H9 (cell line): ENCODE measurements around the gene GSTT2B. TPM values are rescaled to one million over a fixed set of nuclear protein-coding genes. Genes with fewer than 3 reads are reported as not detected.

ENCODE experiments used
- DNase-seq: peaks from one replicate; pipeline ENCODE4 v3.0.0-alpha.2; 2017
- H2AFZ ChIP-seq: one replicate; pipeline ENCODE4 v1.6.1; 2013; ENCODE audit warnings: mild to moderate bottlenecking, low read length, control low read depth, moderate library complexity
- H2AK5ac ChIP-seq: 2 replicates; pipeline ENCODE4 v1.6.1; 2013; ENCODE audit warnings: low read length, control low read depth, mixed read lengths; ENCODE audit not compliant: insufficient read length
- H2BK120ac ChIP-seq: one replicate; pipeline ENCODE4 v1.6.1; 2013; ENCODE audit warnings: low read depth, mild to moderate bottlenecking, low read length, control low read depth, inconsistent platforms; ENCODE audit not compliant: poor library complexity, severe bottlenecking
- H2BK12ac ChIP-seq: 2 replicates; pipeline ENCODE4 v1.6.1; 2013; ENCODE audit warnings: low read length, control low read depth, mixed read lengths, low read depth; ENCODE audit not compliant: insufficient read length
- H2BK15ac ChIP-seq: 2 replicates; pipeline ENCODE4 v1.6.1; 2013; ENCODE audit warnings: low read depth, low read length, control low read depth
- H2BK20ac ChIP-seq: one replicate; pipeline ENCODE4 v1.6.1; 2013; ENCODE audit warnings: low read depth, mild to moderate bottlenecking, low read length, control low read depth, inconsistent platforms; ENCODE audit not compliant: poor library complexity, severe bottlenecking
- H2BK5ac ChIP-seq: 2 replicates; pipeline ENCODE4 v1.6.1; 2013; ENCODE audit warnings: low read length, control low read depth, mixed read lengths; ENCODE audit not compliant: insufficient read length
- H3K14ac ChIP-seq: 2 replicates; pipeline ENCODE4 v1.6.1; 2013; ENCODE audit warnings: low read length, control low read depth; ENCODE audit not compliant: insufficient read depth
- H3K18ac ChIP-seq: 2 replicates; pipeline ENCODE4 v1.6.1; 2013; ENCODE audit warnings: low read depth, mild to moderate bottlenecking, mixed read lengths, low read length, control low read depth; ENCODE audit not compliant: insufficient read length
- H3K23ac ChIP-seq: 2 replicates; pipeline ENCODE4 v1.6.1; 2013; ENCODE audit warnings: low read length, control low read depth, mixed read lengths, low read depth; ENCODE audit not compliant: insufficient read length
- H3K23me2 ChIP-seq: 2 replicates; pipeline ENCODE4 v1.6.1; 2013; ENCODE audit warnings: low read depth, mild to moderate bottlenecking, mixed read lengths, low read length, control low read depth; ENCODE audit not compliant: insufficient read length, poor library complexity, severe bottlenecking
- H3K27ac ChIP-seq: 2 replicates; pipeline ENCODE4 v1.5.1; 2013; ENCODE audit warnings: low read length, control low read depth, mixed read lengths, low read depth; ENCODE audit not compliant: insufficient read length
- H3K27me3 ChIP-seq: 2 replicates; pipeline ENCODE4 v1.6.1; 2013; ENCODE audit warnings: low read length, control low read depth, inconsistent platforms; ENCODE audit not compliant: insufficient read depth
- H3K4ac ChIP-seq: 2 replicates; pipeline ENCODE4 v1.6.1; 2013; ENCODE audit warnings: low read depth, mild to moderate bottlenecking, control low read depth, inconsistent platforms, low read length, moderate library complexity
- H3K4me1 ChIP-seq: 2 replicates; pipeline ENCODE4 v1.6.1; 2013; ENCODE audit warnings: low read length, control low read depth, inconsistent platforms; ENCODE audit not compliant: insufficient read depth
- H3K4me2 ChIP-seq: 2 replicates; pipeline ENCODE4 v1.6.1; 2013; ENCODE audit warnings: low read length, control low read depth, mixed read lengths; ENCODE audit not compliant: insufficient read length, insufficient read depth
- H3K56ac ChIP-seq: 2 replicates; pipeline ENCODE4 v1.6.1; 2013; ENCODE audit warnings: low read depth, mild to moderate bottlenecking, mixed read lengths, low read length, control low read depth; ENCODE audit not compliant: insufficient read length
- H3K79me1 ChIP-seq: 2 replicates; pipeline ENCODE4 v1.6.1; 2013; ENCODE audit warnings: low read depth, mild to moderate bottlenecking, moderate library complexity, low read length, control low read depth, inconsistent platforms; ENCODE audit not compliant: insufficient read depth, poor library complexity, severe bottlenecking
- H3K79me2 ChIP-seq: 2 replicates; pipeline ENCODE4 v1.6.1; 2013; ENCODE audit warnings: low read length, control low read depth, inconsistent platforms; ENCODE audit not compliant: insufficient read depth
- H3K9ac ChIP-seq: 2 replicates; pipeline ENCODE4 v1.6.1; 2013; ENCODE audit warnings: low read length, control low read depth, mixed read lengths; ENCODE audit not compliant: insufficient read length; ENCODE audit errors: extremely low read depth
- H3K9me3 ChIP-seq: one replicate; pipeline ENCODE4 v1.6.1; 2013; ENCODE audit warnings: low read depth, low read length, inconsistent platforms; ENCODE audit not compliant: control insufficient read depth
- H3T11ph ChIP-seq: one replicate; pipeline ENCODE4 v1.6.1; 2013; ENCODE audit warnings: mild to moderate bottlenecking, low read length, control low read depth, inconsistent platforms
- H4K20me1 ChIP-seq: one replicate; pipeline ENCODE4 v1.6.1; 2013; ENCODE audit not compliant: control insufficient read depth, insufficient read length, insufficient read depth
- H4K5ac ChIP-seq: 2 replicates; pipeline ENCODE4 v1.6.1; 2013; ENCODE audit warnings: low read depth, mild to moderate bottlenecking, mixed read lengths, low read length, control low read depth; ENCODE audit not compliant: insufficient read length
- H4K8ac ChIP-seq: replicated peaks from 2 replicates; pipeline ENCODE4 v1.6.1; 2013; ENCODE audit warnings: low read length, control low read depth, mixed read lengths, low read depth; ENCODE audit not compliant: insufficient read length
- H4K91ac ChIP-seq: 2 replicates; pipeline ENCODE4 v1.6.1; 2013; ENCODE audit warnings: low read depth, mild to moderate bottlenecking, moderate library complexity, mixed read lengths, low read length, control low read depth; ENCODE audit not compliant: insufficient read length
- H3K27ac Mint-ChIP-seq, 3 experiments: 2 replicates in 2 of 3; 3 replicates in 1 of 3; pipeline ENCODE4 v1.8.0; 2020 to 2021; ENCODE audit warnings: mixed read lengths in 3 of 3, mild to moderate bottlenecking in 1 of 3, moderate library complexity in 1 of 3
- H3K27me3 Mint-ChIP-seq: 2 replicates; pipeline ENCODE4 v1.8.0; 2021; ENCODE audit warnings: low read depth, mild to moderate bottlenecking, moderate library complexity, mixed read lengths
- H3K36me3 Mint-ChIP-seq, 3 experiments: 2 replicates in 2 of 3; 3 replicates in 1 of 3; pipeline ENCODE4 v1.8.0; 2020 to 2021; ENCODE audit warnings: low read depth in 3 of 3, mixed read lengths in 3 of 3; ENCODE audit not compliant: insufficient read depth in 1 of 3
- H3K4me1 Mint-ChIP-seq, 2 experiments: 2 replicates each; pipeline ENCODE4 v1.8.0; 2020; ENCODE audit warnings: mixed read lengths in 2 of 2
- H3K4me3 Mint-ChIP-seq, 2 experiments: 2 replicates in 1 of 2; 3 replicates in 1 of 2; pipeline ENCODE4 v1.8.0; 2020 to 2021; ENCODE audit warnings: mild to moderate bottlenecking in 2 of 2, mixed read lengths in 2 of 2, moderate library complexity in 1 of 2
- H3K9me3 Mint-ChIP-seq, 2 experiments: 2 replicates in 1 of 2; 3 replicates in 1 of 2; pipeline ENCODE4 v1.8.0; 2020; ENCODE audit warnings: mild to moderate bottlenecking in 2 of 2, mixed read lengths in 2 of 2, moderate library complexity in 1 of 2
- WGBS: extraction: QIAGEN DNeasy Blood & Tissue Kit; methylation state at CpG from one replicate; pipeline ENCODE4 v1.1.7; 2013; ENCODE audit warnings: missing lambda C conversion rate, low lambda C conversion rate, mixed read lengths; ENCODE audit not compliant: insufficient read length; ENCODE audit errors: extremely low coverage; 5-methylcytosine and 5-hydroxymethylcytosine counted together
- total RNA-seq: library from RNA; stranded (reverse); gene quantifications from 2 replicates; pipeline ENCODE4 v1.2.1, GENCODE V29; 2021
- TF ChIP-seq, protein P1 (sequence below): fragments of 200-600 bp; sonication (generic); conservative IDR thresholded peaks from 3 replicates; pipeline ENCODE4 v1.8.0; 2021; ENCODE audit warnings: antibody characterized with exemption, mild to moderate bottlenecking

The GSTT2B gene
- total RNA-seq, 1 experiment from 2014 or later: 4.5 TPM

DNA sequence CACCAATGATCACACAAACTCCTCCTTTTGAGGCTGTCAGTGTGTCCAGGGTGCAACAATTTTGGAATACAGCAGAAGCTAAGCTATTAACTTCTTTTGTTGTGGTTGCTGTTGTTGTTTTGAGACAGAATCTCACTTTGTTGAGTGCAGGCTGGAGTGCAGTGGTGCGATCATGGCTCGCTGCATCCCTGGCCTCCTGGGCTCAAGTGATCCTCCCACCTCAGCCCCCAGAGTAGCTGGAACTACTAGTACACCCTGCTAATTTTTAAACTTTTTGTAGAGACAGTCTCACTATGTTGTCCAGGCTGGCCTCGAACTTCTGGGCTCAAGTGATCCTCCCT, 22.0 kb downstream of the GSTT2B start:
- Histone ChIP-seq H3K4me1 (no peaks in the 10 kb centered on the region), H4K20me1 (no peaks in the 10 kb centered on the region), H3K27ac (no peak overlapping the region), H3K27me3 (no peaks in the 10 kb centered on the region), H2BK15ac (no peak overlapping the region), H2BK120ac (no peak overlapping the region), H3K4me2 (no peak overlapping the region), H3K79me1 (no peaks in the 10 kb centered on the region), H2AK5ac (no peak overlapping the region), H2AFZ (no peak overlapping the region), H3K9ac (no peak overlapping the region), H2BK12ac (no peak overlapping the region), H3K9me3 (no peaks in the 10 kb centered on the region), H3T11ph (no peak overlapping the region), H3K56ac (no peak overlapping the region), H2BK5ac (no peak overlapping the region), H3K4ac (no peak overlapping the region), H3K23me2 (no peaks in the 10 kb centered on the region), H3K79me2 (no peaks in the 10 kb centered on the region), H4K91ac (no peak overlapping the region), H4K8ac (no peak overlapping the region), H4K5ac (no peak overlapping the region), H3K14ac (no peak overlapping the region), H3K18ac (no peak overlapping the region), H2BK20ac (no peak overlapping the region), H3K23ac (no peak overlapping the region)
- TF ChIP-seq, protein P1, sequence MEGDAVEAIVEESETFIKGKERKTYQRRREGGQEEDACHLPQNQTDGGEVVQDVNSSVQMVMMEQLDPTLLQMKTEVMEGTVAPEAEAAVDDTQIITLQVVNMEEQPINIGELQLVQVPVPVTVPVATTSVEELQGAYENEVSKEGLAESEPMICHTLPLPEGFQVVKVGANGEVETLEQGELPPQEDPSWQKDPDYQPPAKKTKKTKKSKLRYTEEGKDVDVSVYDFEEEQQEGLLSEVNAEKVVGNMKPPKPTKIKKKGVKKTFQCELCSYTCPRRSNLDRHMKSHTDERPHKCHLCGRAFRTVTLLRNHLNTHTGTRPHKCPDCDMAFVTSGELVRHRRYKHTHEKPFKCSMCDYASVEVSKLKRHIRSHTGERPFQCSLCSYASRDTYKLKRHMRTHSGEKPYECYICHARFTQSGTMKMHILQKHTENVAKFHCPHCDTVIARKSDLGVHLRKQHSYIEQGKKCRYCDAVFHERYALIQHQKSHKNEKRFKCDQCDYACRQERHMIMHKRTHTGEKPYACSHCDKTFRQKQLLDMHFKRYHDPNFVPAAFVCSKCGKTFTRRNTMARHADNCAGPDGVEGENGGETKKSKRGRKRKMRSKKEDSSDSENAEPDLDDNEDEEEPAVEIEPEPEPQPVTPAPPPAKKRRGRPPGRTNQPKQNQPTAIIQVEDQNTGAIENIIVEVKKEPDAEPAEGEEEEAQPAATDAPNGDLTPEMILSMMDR: no peak
- WGBS: no CpG with 5 or more reads among the region's 3 CpGs
- H3K4me3 Mint-ChIP-seq: no peak overlapping the region
- no peak overlapping the region for H3K27ac Mint-ChIP-seq
- no peaks in the 10 kb centered on the region for H3K36me3 Mint-ChIP-seq
- H3K4me1 Mint-ChIP-seq: 0 out of 4 replicates have a peak, but pooled peaks cover 0 to 2% of the 10 kb centered on the region in 2 experiments
- DNase-seq: no peak
- H3K9me3 Mint-ChIP-seq: no peaks in the 10 kb centered on the region
- no peaks in the 10 kb centered on the region for H3K27me3 Mint-ChIP-seq
